Hepatocyte (in vitro differentiated cells): ENCODE results near the gene ZGPAT.

Experiments used
- CTCF ChIP-seq: fragments of 200-600 bp; sonication (generic); IDR thresholded peaks from 2 replicates; pipeline ENCODE4 v1.5.1; 2016; ENCODE audit warnings: antibody characterized with exemption, mild to moderate bottlenecking; ENCODE audit not compliant: poor library complexity
- EZH2 ChIP-seq: fragments of 200-600 bp; sonication (generic); IDR thresholded peaks from 2 replicates; pipeline ENCODE4 v1.6.1; 2016; ENCODE audit warnings: antibody characterized with exemption, mild to moderate bottlenecking, borderline replicate concordance

DNA sequence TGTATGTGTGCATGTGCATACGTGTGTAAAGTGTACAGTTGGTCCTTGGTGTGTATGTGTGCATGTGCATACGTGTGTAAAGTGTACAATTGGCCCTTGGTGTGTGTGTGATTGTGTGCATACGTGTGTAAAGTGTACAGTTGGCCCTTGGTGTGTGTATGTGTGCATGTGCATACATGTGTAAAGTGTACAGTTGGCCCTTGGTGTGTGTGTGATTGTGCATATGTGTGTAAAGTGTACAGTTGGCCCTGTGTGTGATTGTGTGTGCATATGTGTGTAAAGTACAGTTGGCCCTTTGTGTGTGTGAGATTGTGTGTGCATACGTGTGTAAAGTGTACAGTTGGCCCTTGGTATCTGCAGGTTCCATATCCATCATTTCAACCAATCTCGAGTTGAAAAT is 23.6 kb downstream of the ZGPAT start:
- TF ChIP-seq CTCF: no peak
- no peak for TF ChIP-seq EZH2
